GM19099 (cell line): ENCODE results near the gene INAFM2.

Source experiments
- POLR2A ChIP-seq: IDR thresholded peaks from 3 replicates; pipeline ENCODE4 v1.6.1; 2011; ENCODE audit warnings: low read depth; ENCODE audit not compliant: insufficient read length; ENCODE audit errors: extremely low read depth

The INAFM2 gene

GRCh38 chr15:40296561-40297230 is 26.8 kb upstream of the INAFM2 start:
- TF ChIP-seq POLR2A, result no peak

GRCh38 chr15:40297356-40297755 is 26.1 kb upstream of the INAFM2 start:
- TF ChIP-seq POLR2A, result no peak

GRCh38 chr15:40298216-40298935 is 25.1 kb upstream of the INAFM2 start:
- no peak for TF ChIP-seq POLR2A

GRCh38 chr15:40300367-40300766 is 23.1 kb upstream of the INAFM2 start:
- no peak for TF ChIP-seq POLR2A

GRCh38 chr15:40300771-40301170 is 22.7 kb upstream of the INAFM2 start:
- TF ChIP-seq POLR2A, result no peak

GRCh38 chr15:40301467-40302179 is 21.9 kb upstream of the INAFM2 start:
- TF ChIP-seq POLR2A, result no peak

GRCh38 chr15:40302288-40302886 is 21.1 kb upstream of the INAFM2 start:
- TF ChIP-seq POLR2A, result no peak

- no peak for TF ChIP-seq POLR2A
These were observed 20.5 kb upstream of the INAFM2 start for GRCh38 chr15:40302981-40303380.

GRCh38 chr15:40303576-40303975 is 19.9 kb upstream of the INAFM2 start:
- no peak for TF ChIP-seq POLR2A

GRCh38 chr15:40305281-40305680 is 18.2 kb upstream of the INAFM2 start:
- no peak for TF ChIP-seq POLR2A

GRCh38 chr15:40306371-40306770 is 17.1 kb upstream of the INAFM2 start:
- no peak for TF ChIP-seq POLR2A

- no peak for TF ChIP-seq POLR2A
These were observed 16.6 kb upstream of the INAFM2 start for GRCh38 chr15:40306908-40307307.

GRCh38 chr15:40307421-40308211 is 15.9 kb upstream of the INAFM2 start, which contains the start of gene PLCB2:
PLCB2 (minus strand) TSS chr15:40307935; CDS start chr15:40307672, 263 bp downstream.
- peak; percentile 70 for TF ChIP-seq POLR2A

GRCh38 chr15:40309344-40309862 is 14.1 kb upstream of the INAFM2 start:
- no peak for TF ChIP-seq POLR2A
